ENCODE measurements around the gene TRPC4.

GRCh38 chr13:37886879-37887278 lies 17.3 kb upstream of the TRPC4 start:
- TF ChIP-seq EP300 (IDR thresholded peaks at IDR 0.05) (no peak), CTCF (IDR thresholded peaks at IDR 0.05) (no peak)
